T-helper 22 cell (primary cell): Measurements from ENCODE around the gene UBR2.
"Not testable (repeated sequence)": the region's sequence is repeated elsewhere in the genome, so short reads cannot be mapped to it uniquely, and the experiment has no call there.

Source experiments
- DNase-seq: peaks from one replicate; pipeline ENCODE4 v3.0.0-alpha.2; 2020; ENCODE audit warnings: low read depth

Gene UBR2

DNA sequence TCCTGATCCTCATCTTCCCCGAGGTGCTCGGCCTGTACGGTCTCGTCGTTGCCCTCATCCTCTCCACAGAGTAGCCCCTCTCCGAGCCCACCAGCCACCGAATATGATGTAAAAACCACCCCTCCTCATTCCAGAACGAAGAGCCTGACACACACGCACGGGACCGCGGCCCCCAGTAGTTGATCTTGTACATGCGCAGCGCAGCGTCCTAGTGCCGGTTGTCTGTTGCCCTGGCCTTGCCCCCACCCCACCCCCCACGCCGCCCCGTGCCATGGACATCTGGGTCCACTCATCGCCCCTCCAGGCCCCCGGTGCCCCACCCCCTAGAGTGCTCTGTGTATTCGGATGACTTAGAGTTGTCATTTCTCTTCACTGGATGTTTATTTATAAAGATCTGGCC is 163.8 kb downstream of the UBR2 start:
- DNase-seq = no peak

DNA sequence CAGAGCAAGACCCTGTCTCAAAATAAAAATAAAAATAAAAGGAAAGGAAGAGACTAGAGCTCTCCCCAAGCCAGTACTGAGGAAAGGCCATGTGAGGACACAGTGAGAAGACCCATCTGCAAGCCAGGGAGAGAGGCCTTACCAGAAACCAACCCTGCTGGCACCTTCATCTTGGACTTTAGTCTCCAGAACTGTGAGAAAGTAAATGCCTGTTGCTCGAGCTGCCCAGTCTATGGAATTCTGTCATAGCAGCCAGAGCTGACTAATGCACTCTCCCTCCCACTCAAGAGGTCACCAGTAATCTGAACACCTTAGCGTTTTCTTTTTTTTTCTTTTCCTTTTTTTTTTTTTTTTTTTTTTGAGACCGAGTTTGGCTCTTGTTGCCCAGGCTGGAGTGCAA is 165.9 kb downstream of the UBR2 start:
- no peak for DNase-seq

DNA sequence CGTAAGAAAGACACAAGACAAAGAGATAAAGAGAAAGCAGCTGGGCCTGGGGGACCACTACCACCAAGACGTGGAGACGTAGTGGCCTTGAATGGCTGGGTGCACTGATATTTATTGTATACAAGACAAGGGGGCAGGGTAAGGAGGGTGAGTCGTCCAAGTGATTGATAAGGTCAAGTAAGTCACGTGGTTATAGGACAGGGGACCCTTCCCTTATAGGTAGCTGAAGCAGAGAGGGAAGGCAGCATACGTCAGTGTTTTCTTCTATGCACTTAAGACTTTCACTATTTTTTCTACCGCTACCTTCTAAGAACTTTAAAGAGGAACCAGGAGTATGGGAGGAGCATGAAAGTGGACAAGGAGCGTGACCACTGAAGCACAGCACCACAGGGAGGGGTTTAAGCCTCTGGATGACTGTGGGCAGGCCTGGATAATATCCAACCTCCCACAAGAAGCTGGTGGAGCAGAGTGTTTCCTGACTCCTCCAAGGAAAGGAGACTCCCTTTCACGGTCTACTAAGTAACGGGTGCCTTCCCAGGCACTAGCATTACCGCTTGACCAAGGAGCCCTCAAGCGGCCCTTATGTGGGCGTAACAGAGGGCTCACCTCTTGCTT is 170.1 kb downstream of the UBR2 start:
- not testable (repeated sequence) for DNase-seq

DNA sequence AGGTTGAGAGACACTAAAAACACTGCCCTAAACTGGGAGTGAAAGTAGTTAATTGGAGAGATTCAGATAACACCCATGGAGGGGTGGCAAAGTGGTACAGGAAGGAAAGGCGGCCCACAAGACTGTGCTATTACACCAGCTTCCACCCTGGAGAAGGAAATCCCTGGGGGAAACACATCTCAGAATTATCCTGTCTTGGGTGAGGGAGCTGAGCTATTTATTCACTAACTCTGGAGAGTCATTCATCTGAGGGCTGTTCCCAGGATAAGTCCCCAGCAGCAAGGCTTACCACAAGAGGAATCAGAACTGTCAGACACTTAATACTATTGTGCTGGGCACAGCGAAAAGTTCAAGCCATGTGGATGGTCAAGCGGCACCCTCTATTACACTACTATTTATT is 172.1 kb downstream of the UBR2 start:
- DNase-seq = no peak

DNA sequence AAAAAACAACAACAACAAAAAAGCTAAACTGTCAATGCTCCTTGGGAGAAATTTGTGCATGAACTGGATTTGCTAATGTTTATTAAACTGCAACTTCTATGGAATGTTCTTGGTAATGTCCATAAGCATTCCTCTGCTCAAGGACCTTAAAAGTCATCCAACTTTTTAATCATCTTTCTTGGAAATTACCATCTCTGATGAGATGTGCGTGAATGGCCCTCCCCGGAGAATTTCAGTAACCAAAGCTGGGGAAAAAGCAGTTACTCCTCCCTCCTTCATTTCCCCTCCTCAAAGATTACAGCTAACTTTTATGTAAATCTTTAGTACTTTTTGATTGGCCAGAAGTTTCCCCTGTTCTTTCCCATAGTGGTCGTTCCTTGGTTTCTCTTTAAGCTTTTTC is 176.9 kb downstream of the UBR2 start:
- no peak for DNase-seq

DNA sequence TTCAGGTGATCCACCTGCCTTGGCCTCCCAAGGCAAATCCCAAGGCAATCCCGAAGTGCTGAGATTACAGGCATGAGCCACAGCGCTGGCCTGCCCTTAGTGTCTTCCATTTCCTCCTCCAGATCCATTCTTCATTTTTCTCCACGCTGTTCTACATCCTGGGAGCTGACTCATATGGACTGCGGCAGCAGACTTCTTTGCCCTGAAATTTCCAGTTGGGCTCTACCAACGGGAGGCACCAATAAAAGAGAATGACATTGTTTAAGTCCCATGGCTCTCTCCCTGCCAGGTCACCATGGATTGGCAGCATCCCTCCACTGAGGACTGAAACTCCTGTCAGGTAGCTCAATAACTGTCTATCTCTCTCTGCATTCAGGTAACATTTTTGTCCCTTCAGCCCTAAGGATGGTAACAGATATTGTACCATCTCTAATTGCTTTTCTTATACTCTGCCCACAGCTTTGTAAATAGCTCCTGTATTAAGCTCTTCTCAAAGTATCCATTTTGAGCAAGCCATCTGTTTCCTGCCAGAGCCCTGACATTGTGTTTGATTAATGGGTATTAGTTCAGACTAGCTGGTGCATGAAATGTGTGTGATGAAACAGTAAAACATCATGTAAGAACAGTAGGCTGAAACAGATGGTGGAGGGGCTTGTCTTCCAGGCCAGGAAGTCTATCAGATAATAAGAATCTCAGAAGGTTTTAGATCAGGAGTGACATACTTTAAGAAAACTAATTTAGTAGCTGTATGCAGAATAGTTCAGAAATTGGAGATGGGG is 178.5 kb downstream of the UBR2 start:
- no peak for DNase-seq
